Measurements from ENCODE around the gene CADPS. TPM values are rescaled to one million over a fixed set of nuclear protein-coding genes. Genes with fewer than 3 reads are reported as not detected.

The CADPS gene
- total RNA-seq, 1 donor: 3.7 TPM

GRCh38 chr3:62359531-62359930, 515.7 kb downstream of the CADPS start:
- TF ChIP-seq CTCF (IDR thresholded peaks at IDR 0.05; ENCODE audit: insufficient read depth, low read length): no peak
- DNase-seq (ENCODE audit: low read depth): no peak
- no peak overlapping the region for H3K4me3 ChIP-seq (ENCODE audit: low read depth, low read length)

GRCh38 chr3:62356356-62356755, 518.9 kb downstream of the CADPS start:
- DNase-seq (ENCODE audit: low read depth): no peak
- no peak for TF ChIP-seq CTCF (IDR thresholded peaks at IDR 0.05; ENCODE audit: insufficient read depth, low read length)
- H3K4me3 ChIP-seq (ENCODE audit: low read depth, low read length): no peak overlapping the region

- DNase-seq (ENCODE audit: low read depth): no peak
- TF ChIP-seq CTCF (IDR thresholded peaks at IDR 0.05; ENCODE audit: insufficient read depth, low read length): no peak
- no peak overlapping the region for H3K4me3 ChIP-seq (ENCODE audit: low read depth, low read length)
Observed at GRCh38 chr3:62355703-62356102, 519.5 kb downstream of the CADPS start.

Small RNA genes within 50 kb of the gene (small RNA-seq; reads per million reads assigned to genes)
- gene RN7SL863P: not detected
- gene RNU6-139P: not detected

Measured in fibroblast of the aortic adventitia (primary cell).